ENCODE data around the gene TRMT1.

Gene TRMT1

GRCh38 chr19:13102416-13102665 lies 14.2 kb downstream of the TRMT1 start:
- no peak for DNase-seq (ENCODE audit: low read depth)

- DNase-seq (ENCODE audit: low read depth), result no peak
Measured at GRCh38 chr19:13101590-13102415, 14.7 kb downstream of the TRMT1 start.

- no peak for DNase-seq (ENCODE audit: low read depth)
Measured at GRCh38 chr19:13100841-13101589, 15.5 kb downstream of the TRMT1 start.

GRCh38 chr19:13100031-13100588 lies 16.4 kb downstream of the TRMT1 start:
- no peak for DNase-seq (ENCODE audit: low read depth)

- DNase-seq (ENCODE audit: low read depth), result peak; percentile 68
Measured at GRCh38 chr19:13099073-13099999, 17.2 kb downstream of the TRMT1 start.

GRCh38 chr19:13098277-13099072 lies 18.1 kb downstream of the TRMT1 start:
- DNase-seq (ENCODE audit: low read depth), result no peak

- DNase-seq (ENCODE audit: low read depth), result no peak
Measured at GRCh38 chr19:13097463-13098258, 18.9 kb downstream of the TRMT1 start.

- DNase-seq (ENCODE audit: low read depth), result no peak
Measured at GRCh38 chr19:13097033-13097462, 19.5 kb downstream of the TRMT1 start.

- DNase-seq (ENCODE audit: low read depth), result no peak
Measured at GRCh38 chr19:13095934-13096927, 20.3 kb downstream of the TRMT1 start.

- no peak for DNase-seq (ENCODE audit: low read depth)
Measured at GRCh38 chr19:13095393-13095784, 21.2 kb downstream of the TRMT1 start.

GRCh38 chr19:13094771-13095392 lies 21.7 kb downstream of the TRMT1 start:
- no peak for DNase-seq (ENCODE audit: low read depth)

- no peak for DNase-seq (ENCODE audit: low read depth)
Measured at GRCh38 chr19:13094106-13094504, 22.4 kb downstream of the TRMT1 start.

GRCh38 chr19:13093407-13094105 lies 23.0 kb downstream of the TRMT1 start:
- DNase-seq (ENCODE audit: low read depth), result no peak

- DNase-seq (ENCODE audit: low read depth), result no peak
Measured at GRCh38 chr19:13092606-13093235, 23.8 kb downstream of the TRMT1 start.

GRCh38 chr19:13092158-13092543 lies 24.4 kb downstream of the TRMT1 start:
- DNase-seq (ENCODE audit: low read depth), result no peak

GRCh38 chr19:13091400-13092157 lies 25.0 kb downstream of the TRMT1 start:
- no peak for DNase-seq (ENCODE audit: low read depth)
